OCI-LY7 (cell line): ENCODE results near the gene CEP112. TPM values are rescaled to one million over a fixed set of nuclear protein-coding genes. Genes with fewer than 3 reads are reported as not detected.
"Not testable (repeated sequence)": the region's sequence is repeated elsewhere in the genome, so short reads cannot be mapped to it uniquely, and the experiment has no call there.

ENCODE experiments used
- BruUV-seq: library from RNA; stranded (reverse); fragments of 400-500 nt; replicated peaks from 2 replicates; lab custom pipeline; 2021; lab: Mats Ljungman, UMichigan
- CTCF ChIA-PET: fragments of 300-600 bp; sonication (Branson Sonifier 250); formaldehyde crosslinking; loops from one replicate; lab custom pipeline; 2022; ENCODE audit warnings: antibody characterized with exemption; ENCODE audit not compliant: unreplicated experiment; lab: Charles Lee
- POLR2A ChIA-PET: fragments of 300-600 bp; sonication (Branson Sonifier 250); formaldehyde crosslinking; loops from one replicate; lab custom pipeline; 2022; ENCODE audit warnings: antibody characterized with exemption; lab: Charles Lee
- DNase-seq: peaks from one replicate; pipeline ENCODE4 v3.0.0-alpha.2; 2015; ENCODE audit warnings: low spot score
- H2AFZ ChIP-seq: fragments of 200-600 bp; sonication (generic), shearing (Covaris generic); 2 replicates; pipeline ENCODE4 v1.6.1; 2014; ENCODE audit warnings: mild to moderate bottlenecking, antibody characterized with exemption, low read length, moderate library complexity
- H3K27ac ChIP-seq: fragments of 200-600 bp; sonication (generic); 2 replicates; pipeline ENCODE4 v1.5.1; 2014; ENCODE audit warnings: mixed run types, low read depth, mild to moderate bottlenecking, moderate library complexity, low read length, inconsistent platforms; ENCODE audit not compliant: poor library complexity, severe bottlenecking
- H3K36me3 ChIP-seq: fragments of 200-600 bp; sonication (generic); 2 replicates; pipeline ENCODE4 v1.6.1; 2014; ENCODE audit warnings: mild to moderate bottlenecking, antibody characterized with exemption, low read length, moderate library complexity, mixed read lengths; ENCODE audit not compliant: insufficient read depth
- H3K4me1 ChIP-seq: fragments of 200-600 bp; sonication (generic); 2 replicates; pipeline ENCODE4 v1.5.1; 2014; ENCODE audit warnings: mild to moderate bottlenecking, low read length; ENCODE audit not compliant: insufficient read depth, poor library complexity, severe bottlenecking
- H3K4me2 ChIP-seq: fragments of 200-600 bp; sonication (generic); 2 replicates; pipeline ENCODE4 v1.6.1; 2014; ENCODE audit warnings: mild to moderate bottlenecking, low read length
- H3K4me3 ChIP-seq: fragments of 200-600 bp; sonication (generic); 2 replicates; pipeline ENCODE4 v1.5.1; 2014; ENCODE audit warnings: mild to moderate bottlenecking, low read depth, low read length; ENCODE audit not compliant: poor library complexity, severe bottlenecking
- H3K79me2 ChIP-seq: fragments of 200-600 bp; sonication (generic); 2 replicates; pipeline ENCODE4 v1.6.1; 2016; ENCODE audit warnings: low read depth, mild to moderate bottlenecking, low read length, moderate library complexity, mixed read lengths; ENCODE audit not compliant: insufficient read depth
- H3K9me2 ChIP-seq: fragments of 200-600 bp; sonication (generic); 2 replicates; pipeline ENCODE4 v1.6.1; 2016; ENCODE audit warnings: mild to moderate bottlenecking, low read length, mixed read lengths; ENCODE audit not compliant: insufficient read depth
- H3K9me3 ChIP-seq: fragments of 200-600 bp; sonication (generic); 2 replicates; pipeline ENCODE4 v1.6.1; 2014; ENCODE audit warnings: mild to moderate bottlenecking, mixed run types, low read length, mixed read lengths
- H4K20me1 ChIP-seq: fragments of 200-600 bp; sonication (generic); 2 replicates; pipeline ENCODE4 v1.6.1; 2014; ENCODE audit warnings: mild to moderate bottlenecking, antibody characterized with exemption, low read length, moderate library complexity, mixed read lengths; ENCODE audit not compliant: insufficient read depth
- EZH2phosphoT487 ChIP-seq: fragments of 200-600 bp; sonication (generic); IDR thresholded peaks from 2 replicates; pipeline ENCODE4 v1.6.1; 2018; ENCODE audit warnings: low read depth, borderline replicate concordance, mild to moderate bottlenecking, mixed run types, antibody characterized with exemption, low read length, moderate library complexity, mixed read lengths
- intact Hi-C: fragments of 100-400 bp; cut with micrococcal nuclease; formaldehyde crosslinking; loops from one replicate; pipeline ENCODE4 v1.10.0; 2022; ENCODE audit not compliant: unreplicated experiment
- total RNA-seq, 2 experiments: library from RNA; depleted of rRNA in 1 of 2; stranded (reverse); fragments of >200 nt in 1 of 2; shearing (Covaris generic) in 1 of 2; gene quantifications; 2 replicates each; pipeline ENCODE4 v1.2.3, GENCODE V29; 2014 to 2022
- TF ChIP-seq, protein P1 (sequence below): fragments of 200-600 bp; sonication (generic); conservative IDR thresholded peaks from 2 replicates; pipeline ENCODE4 v1.5.1; 2014; ENCODE audit warnings: mild to moderate bottlenecking, antibody characterized with exemption, low read length, moderate library complexity, mixed read lengths

Gene CEP112
- total RNA-seq, 2 experiments from 2014 or later = 2.7 to 6.9 TPM

DNA sequence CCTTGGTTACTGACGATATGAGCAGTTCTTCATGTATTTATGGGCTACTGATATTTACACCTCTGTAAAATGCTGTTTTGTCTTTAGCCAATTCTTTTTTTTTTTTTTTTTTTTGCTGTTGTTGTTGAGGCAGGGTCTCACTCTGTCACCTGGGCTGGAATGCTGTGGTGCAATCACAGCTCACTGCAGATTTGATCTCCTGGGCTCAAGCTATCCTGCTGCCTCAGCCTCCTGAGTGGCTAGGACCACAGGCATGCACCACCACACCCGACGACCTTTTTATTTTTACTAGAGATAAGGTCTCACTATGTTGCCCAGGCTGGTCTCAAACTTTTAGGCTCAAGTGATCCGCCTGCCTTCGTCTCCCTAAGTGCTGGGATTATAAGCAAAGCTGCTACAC is 405.5 kb downstream of the CEP112 start:
- Histone ChIP-seq H3K79me2 (no peaks in the 10 kb centered on the region), H3K27ac (no peak overlapping the region), H3K9me3 (no peaks in the 10 kb centered on the region), H2AFZ (no peak overlapping the region), H3K36me3 (no peaks in the 10 kb centered on the region), H3K4me3 (no peak overlapping the region), H4K20me1 (no peaks in the 10 kb centered on the region), H3K4me2 (no peak overlapping the region), H3K9me2 (no peaks in the 10 kb centered on the region), H3K4me1 (no peaks in the 10 kb centered on the region)
- POLR2A ChIA-PET = no interaction called here
- intact Hi-C loops = no loop called here
- CTCF ChIA-PET = no interaction called here
- no peak for TF ChIP-seq EZH2phosphoT487
- TF ChIP-seq, protein P1, sequence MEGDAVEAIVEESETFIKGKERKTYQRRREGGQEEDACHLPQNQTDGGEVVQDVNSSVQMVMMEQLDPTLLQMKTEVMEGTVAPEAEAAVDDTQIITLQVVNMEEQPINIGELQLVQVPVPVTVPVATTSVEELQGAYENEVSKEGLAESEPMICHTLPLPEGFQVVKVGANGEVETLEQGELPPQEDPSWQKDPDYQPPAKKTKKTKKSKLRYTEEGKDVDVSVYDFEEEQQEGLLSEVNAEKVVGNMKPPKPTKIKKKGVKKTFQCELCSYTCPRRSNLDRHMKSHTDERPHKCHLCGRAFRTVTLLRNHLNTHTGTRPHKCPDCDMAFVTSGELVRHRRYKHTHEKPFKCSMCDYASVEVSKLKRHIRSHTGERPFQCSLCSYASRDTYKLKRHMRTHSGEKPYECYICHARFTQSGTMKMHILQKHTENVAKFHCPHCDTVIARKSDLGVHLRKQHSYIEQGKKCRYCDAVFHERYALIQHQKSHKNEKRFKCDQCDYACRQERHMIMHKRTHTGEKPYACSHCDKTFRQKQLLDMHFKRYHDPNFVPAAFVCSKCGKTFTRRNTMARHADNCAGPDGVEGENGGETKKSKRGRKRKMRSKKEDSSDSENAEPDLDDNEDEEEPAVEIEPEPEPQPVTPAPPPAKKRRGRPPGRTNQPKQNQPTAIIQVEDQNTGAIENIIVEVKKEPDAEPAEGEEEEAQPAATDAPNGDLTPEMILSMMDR = no peak
- no TSS peak for BruUV-seq
- DNase-seq = no peak

DNA sequence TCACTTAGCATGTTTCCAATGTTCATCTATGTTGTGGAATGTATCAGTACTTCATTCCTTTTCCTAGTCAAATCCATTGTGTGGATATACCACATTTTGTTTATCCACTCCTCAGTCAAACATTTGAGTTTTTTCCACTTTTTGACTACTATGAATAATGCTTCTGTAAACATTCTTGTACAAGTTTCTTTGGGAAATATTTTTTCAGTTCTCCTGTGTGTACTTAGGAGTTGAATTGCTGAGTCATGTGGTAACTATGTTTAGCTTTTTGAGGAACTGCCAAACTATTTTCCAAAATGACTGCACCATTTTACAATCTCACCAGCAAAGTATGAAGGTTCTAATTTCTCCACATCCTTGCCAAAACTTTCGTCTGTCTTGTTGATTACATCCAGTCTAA is 406.8 kb downstream of the CEP112 start:
- no peak for TF ChIP-seq EZH2phosphoT487
- TF ChIP-seq, protein P1 = no peak
- Histone ChIP-seq H2AFZ (no peak overlapping the region), H3K9me2 (no peaks in the 10 kb centered on the region), H3K36me3 (no peaks in the 10 kb centered on the region), H3K4me3 (no peak overlapping the region), H4K20me1 (no peaks in the 10 kb centered on the region), H3K4me1 (no peaks in the 10 kb centered on the region), H3K4me2 (no peak overlapping the region), H3K79me2 (no peaks in the 10 kb centered on the region), H3K27ac (no peak overlapping the region), H3K9me3 (no peaks in the 10 kb centered on the region)
- CTCF ChIA-PET = no interaction called here
- intact Hi-C loops = no loop called here
- DNase-seq = no peak
- POLR2A ChIA-PET = no interaction called here
- BruUV-seq = no TSS peak

DNA sequence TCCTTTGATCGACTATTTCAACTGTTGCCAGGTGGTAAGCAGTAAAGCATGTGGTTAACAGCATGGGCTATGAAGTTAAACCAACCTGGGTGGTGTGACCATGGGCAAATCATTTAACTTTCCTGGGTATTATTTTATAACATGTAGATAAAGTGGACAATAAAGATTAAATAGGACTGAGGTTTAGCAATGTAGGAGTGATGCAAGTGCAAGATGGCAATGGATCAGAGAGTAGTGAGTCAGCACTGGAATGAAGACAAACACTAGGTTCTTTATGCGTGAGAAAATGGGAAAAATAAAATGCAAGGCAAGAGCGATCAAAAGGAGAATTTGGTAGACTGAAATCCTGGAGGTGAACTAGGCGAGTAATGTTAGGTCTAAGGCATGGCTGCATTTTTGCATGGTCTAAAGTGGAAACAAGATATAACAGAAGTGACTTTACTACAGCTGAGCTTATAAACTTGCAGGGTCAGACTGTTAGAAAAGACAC is 408.0 kb downstream of the CEP112 start:
- Histone ChIP-seq H3K4me2 (no peak overlapping the region), H4K20me1 (no peaks in the 10 kb centered on the region), H3K4me3 (no peak overlapping the region), H3K79me2 (no peaks in the 10 kb centered on the region), H3K36me3 (no peaks in the 10 kb centered on the region), H3K4me1 (no peaks in the 10 kb centered on the region), H3K9me3 (no peaks in the 10 kb centered on the region), H2AFZ (no peak overlapping the region), H3K9me2 (no peaks in the 10 kb centered on the region), H3K27ac (no peak overlapping the region)
- intact Hi-C loops = no loop called here
- BruUV-seq = no TSS peak
- ChIA-PET CTCF (no interaction called here), POLR2A (no interaction called here)
- DNase-seq = no peak
- TF ChIP-seq, protein P1 = no peak
- TF ChIP-seq EZH2phosphoT487 = no peak

DNA sequence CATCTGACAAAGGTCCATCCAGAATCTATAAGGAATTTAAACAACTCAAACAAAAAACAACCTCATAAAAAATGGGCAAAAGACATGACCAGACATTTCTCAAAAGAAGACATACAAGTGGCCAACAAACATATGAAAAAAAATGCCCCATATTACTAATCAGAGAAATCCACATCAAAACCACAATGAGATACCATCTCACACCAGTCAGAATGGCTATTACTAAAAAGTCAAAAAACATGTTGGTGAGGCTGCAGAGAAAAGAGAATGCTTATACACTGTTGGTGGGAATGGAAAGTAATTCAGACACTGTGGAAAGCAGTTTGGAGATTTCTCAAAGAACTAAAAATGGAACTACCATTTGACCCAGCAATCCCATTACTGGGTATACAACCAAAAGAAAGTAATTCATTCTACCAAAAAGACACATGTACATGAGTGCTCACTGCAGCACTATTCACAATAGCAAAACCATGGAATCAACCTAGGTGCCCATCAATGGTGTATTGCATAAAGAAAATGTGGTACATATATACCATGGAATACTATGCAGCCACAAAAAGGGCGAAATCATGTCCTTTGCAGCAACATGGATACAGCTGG is 409.7 kb downstream of the CEP112 start:
- H4K20me1 ChIP-seq, H2AFZ ChIP-seq, H3K4me2 ChIP-seq, intact Hi-C loops, H3K79me2 ChIP-seq, H3K9me2 ChIP-seq, H3K36me3 ChIP-seq, H3K4me3 ChIP-seq, H3K27ac ChIP-seq, BruUV-seq, CTCF ChIA-PET, DNase-seq, POLR2A ChIA-PET, H3K9me3 ChIP-seq, H3K4me1 ChIP-seq: not testable (repeated sequence)
